NCI-H2227 treated with DMSO at 0.1 percent for 48 hours (cell line): Measurements from ENCODE around the gene HEG1.
A peak's percentile ranks its signal among the peaks of the same experiment; 100 is the strongest.

Experiments
- DNase-seq: peaks from one replicate; lab custom pipeline; 2025; lab: John Stamatoyannopoulos, UW

HEG1 gene

GRCh38 chr3:125045194-125045593 lies 10.6 kb downstream of the HEG1 start:
- no peak for DNase-seq

GRCh38 chr3:125043599-125044151 lies 12.1 kb downstream of the HEG1 start:
- DNase-seq = no peak

- no peak for DNase-seq
These were observed 12.9 kb downstream of the HEG1 start for GRCh38 chr3:125042725-125043406.

- DNase-seq = peak; percentile 48
These were observed 16.4 kb downstream of the HEG1 start for GRCh38 chr3:125039131-125040100.

GRCh38 chr3:125037498-125038150 lies 18.2 kb downstream of the HEG1 start:
- no peak for DNase-seq

- DNase-seq = no peak
These were observed 20.6 kb downstream of the HEG1 start for GRCh38 chr3:125035217-125035616.

- no peak for DNase-seq
These were observed 22.2 kb downstream of the HEG1 start for GRCh38 chr3:125033616-125034015.

GRCh38 chr3:125033135-125033534 lies 22.7 kb downstream of the HEG1 start:
- DNase-seq = no peak

- no peak for DNase-seq
These were observed 23.1 kb downstream of the HEG1 start for GRCh38 chr3:125032683-125033082.

- no peak for DNase-seq
These were observed 23.6 kb downstream of the HEG1 start for GRCh38 chr3:125032100-125032643.

GRCh38 chr3:125031544-125031943 lies 24.3 kb downstream of the HEG1 start:
- DNase-seq = no peak

GRCh38 chr3:125028657-125029056 lies 27.1 kb downstream of the HEG1 start:
- DNase-seq = no peak

- DNase-seq = no peak
These were observed 30.2 kb downstream of the HEG1 start for GRCh38 chr3:125025642-125026041.

GRCh38 chr3:125024817-125025216 lies 31.0 kb downstream of the HEG1 start:
- DNase-seq = no peak

GRCh38 chr3:125023833-125024555 lies 31.8 kb downstream of the HEG1 start:
- DNase-seq = no peak

GRCh38 chr3:125022206-125022605 lies 33.6 kb downstream of the HEG1 start:
- DNase-seq = no peak

GRCh38 chr3:125019271-125019670 lies 36.5 kb downstream of the HEG1 start:
- no peak for DNase-seq

- DNase-seq = no peak
These were observed 38.4 kb downstream of the HEG1 start for GRCh38 chr3:125017406-125017805.

- DNase-seq = no peak
These were observed 41.1 kb downstream of the HEG1 start for GRCh38 chr3:125014570-125015179.

- no peak for DNase-seq
These were observed 42.7 kb downstream of the HEG1 start for GRCh38 chr3:125013095-125013494.

- no peak for DNase-seq
These were observed 43.9 kb downstream of the HEG1 start for GRCh38 chr3:125011941-125012340.
